NCI-H2029 treated with DMSO at 0.1 percent for 48 hours (cell line): ENCODE results near the gene SLC17A3.

Source experiments
- DNase-seq: peaks from one replicate; lab custom pipeline; 2025; lab: John Stamatoyannopoulos, UW

Gene SLC17A3

DNA sequence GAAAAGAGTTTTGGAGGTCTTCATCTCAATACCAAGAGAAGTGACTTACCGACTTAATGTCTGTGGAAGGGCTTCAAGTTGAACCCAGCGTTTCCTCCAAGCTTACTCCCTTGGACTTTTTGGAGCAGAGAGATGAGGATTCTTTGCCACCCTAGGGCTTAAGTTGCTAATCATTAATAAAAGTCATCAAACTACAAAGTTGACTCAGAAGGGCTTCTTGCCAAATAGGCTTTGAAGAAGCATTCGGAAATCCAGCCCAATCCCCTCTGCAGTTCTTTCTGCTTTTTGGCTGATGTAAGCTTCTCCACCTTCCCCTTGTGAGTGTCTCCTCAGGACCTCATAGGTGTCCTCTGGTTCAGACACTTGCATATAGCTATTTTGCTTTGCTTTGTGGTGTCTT lies at the start of gene SLC17A3:
TSS of gene SLC17A3 (minus strand) at position 126 of the 400 bp plus-strand sequence. CDS start 5,856 bp downstream, outside the sequence.
- no peak for DNase-seq

DNA sequence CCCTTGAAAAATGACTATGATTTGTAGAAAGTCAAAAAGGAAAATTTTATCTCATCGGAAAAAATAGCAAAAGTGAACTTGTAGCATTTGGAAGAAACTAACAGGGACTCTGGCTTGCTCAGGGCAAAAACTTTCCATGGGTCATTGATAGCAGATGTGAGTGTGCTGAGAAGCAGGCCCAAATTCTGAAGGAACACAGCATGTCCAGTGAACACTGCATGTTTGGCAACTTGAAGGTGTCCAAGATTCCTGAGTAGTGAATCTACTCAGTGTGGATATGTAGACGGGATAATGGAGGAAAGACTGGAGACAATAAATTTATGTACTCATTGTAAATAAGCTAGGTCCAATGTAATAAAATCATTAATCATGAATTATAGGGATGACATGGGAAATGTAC lies 48.3 kb upstream of the SLC17A3 start:
- no peak for DNase-seq

GRCh38 chr6:25921525-25922203 lies 47.6 kb upstream of the SLC17A3 start:
- DNase-seq: no peak

DNA sequence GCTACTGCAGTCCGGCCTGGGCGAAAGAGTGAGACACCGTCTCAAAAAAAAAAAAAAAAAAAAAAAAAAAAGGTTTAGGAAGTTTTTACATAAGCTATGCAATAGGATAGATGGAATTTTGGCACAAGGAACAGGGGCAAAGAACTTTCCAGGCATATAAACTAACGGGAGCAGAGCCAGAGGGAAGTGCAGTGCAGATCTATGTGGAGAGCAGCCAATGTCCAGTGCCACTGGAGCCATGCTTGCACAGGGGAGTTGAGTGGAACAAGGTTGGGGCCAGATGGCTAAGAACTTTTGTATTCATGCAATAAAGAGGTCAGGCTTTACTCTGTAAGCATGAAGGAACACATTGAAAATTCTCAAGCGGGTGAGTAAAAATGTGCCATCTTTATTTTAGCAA lies 45.6 kb upstream of the SLC17A3 start:
- DNase-seq: no peak

GRCh38 chr6:25918083-25918683 lies 44.1 kb upstream of the SLC17A3 start:
- DNase-seq: no peak

DNA sequence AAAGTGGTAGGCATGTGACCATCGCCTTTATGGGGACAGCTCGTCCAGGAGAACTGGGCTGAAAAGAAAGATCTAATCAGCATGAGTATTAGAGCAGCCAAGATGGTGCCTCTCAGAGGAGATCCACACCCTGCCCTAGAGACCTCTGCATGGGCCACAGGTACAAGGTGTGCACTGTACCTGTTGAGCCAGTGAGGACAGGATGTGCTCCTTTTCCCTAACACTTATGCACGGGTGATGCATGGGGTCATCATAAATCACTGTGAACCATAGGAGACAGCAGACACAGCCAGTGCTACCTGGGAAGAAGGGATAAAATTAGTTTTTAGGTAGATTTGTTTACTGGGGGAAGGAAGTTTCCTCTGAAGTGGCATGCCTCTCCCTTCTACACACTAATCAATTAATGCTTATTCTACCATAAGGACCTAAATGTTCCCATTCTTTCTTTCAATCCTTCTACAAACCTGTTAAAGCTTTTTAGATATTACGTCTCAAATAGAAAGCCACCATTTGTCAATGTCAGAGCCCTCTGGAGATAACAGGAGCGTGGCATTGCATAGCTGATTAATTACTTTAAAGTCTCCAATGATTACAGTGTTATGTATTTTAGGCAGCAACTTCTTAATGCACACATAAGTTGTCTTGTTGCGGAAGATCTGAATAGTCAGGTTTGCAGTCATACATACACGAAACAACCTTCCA lies 42.9 kb upstream of the SLC17A3 start:
- DNase-seq: no peak

DNA sequence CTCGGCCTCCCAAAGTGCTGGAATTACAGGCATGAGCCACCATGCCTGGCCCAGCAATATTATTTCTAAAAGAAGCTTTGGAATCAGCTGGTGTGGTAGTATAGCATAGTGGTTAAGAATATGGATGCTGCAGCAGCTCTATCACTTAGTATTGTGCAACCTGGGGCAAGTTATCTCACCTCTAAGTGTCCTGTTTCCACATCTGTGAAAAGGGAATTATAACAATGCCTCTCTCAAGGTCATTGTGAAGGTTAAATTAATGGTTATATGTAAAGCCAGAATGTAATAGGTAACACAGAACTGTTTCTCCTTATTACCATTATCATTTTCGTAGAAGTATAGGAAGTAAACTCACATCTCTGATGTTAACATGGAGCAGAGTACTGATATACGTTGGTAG lies 42.3 kb upstream of the SLC17A3 start:
- DNase-seq: no peak

DNA sequence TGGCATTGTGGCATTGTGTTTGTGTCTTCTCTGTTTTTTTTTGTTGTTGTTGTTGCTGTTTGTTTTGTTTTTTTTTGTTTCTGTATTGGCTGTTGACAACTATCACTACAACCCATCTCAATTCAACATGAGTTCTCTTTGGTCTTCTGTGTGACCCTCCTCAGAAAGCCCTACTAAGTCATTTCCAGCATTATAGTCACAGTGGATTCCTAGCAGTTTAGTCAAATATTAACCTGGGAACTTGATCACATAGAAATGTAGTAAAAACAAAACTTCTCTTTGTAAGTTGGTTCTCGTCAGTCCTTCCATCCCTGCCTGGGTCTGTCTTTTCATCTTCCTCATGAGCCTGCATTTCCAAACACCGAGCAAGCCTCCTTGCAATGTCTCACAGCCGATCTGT lies 39.7 kb upstream of the SLC17A3 start:
- DNase-seq: no peak

DNA sequence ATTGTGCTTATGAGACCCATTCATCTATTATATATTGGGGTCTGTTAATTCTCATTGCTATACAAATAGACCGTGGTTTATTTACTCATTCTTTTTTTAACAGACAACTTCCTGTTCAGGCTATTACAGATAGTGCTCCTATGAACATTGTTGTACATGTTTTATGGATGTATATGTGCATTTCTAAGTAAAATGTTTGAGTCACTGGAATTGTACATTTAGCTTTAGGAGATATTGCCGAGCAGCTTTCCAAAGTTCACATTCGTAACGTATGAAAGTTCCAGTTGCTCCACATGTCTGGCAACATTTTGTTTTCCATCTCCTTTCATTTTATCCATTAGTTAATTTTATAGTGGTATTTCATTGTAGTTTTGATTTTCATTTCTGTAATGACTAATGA lies 37.3 kb upstream of the SLC17A3 start:
- no peak for DNase-seq

GRCh38 chr6:25907475-25908014 lies 33.5 kb upstream of the SLC17A3 start:
- DNase-seq: no peak

DNA sequence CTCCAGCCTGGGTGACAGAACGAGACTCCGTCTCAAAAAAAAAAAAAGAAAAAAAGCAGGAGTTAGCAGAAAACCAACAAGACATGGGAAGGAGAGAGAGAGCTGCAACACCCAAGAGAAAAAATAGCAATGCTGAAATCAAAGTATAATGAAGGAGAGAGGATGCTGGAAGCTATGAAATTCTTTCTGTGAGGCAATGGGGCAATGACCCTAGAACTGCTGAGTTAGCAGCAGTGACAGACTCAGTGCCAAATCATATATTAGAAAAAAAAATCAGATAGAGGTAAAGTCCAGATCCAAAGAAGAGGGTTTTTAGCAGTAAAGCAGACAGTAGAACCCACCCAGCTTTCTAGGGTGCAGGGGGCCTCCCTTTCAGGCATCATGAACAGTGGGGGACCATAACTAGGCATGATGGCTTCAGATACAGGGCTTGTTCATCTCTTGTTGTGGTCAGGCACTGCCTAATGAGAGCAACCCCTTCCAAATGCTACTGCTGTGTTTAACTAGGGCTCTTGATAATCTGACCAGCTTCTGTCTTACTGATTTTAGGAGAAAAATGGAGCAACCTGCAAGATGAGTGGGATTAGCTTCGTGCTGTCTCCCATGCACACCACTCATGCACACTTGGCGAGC lies 29.5 kb upstream of the SLC17A3 start:
- no peak for DNase-seq

GRCh38 chr6:25902071-25902470 lies 28.0 kb upstream of the SLC17A3 start:
- DNase-seq: no peak

DNA sequence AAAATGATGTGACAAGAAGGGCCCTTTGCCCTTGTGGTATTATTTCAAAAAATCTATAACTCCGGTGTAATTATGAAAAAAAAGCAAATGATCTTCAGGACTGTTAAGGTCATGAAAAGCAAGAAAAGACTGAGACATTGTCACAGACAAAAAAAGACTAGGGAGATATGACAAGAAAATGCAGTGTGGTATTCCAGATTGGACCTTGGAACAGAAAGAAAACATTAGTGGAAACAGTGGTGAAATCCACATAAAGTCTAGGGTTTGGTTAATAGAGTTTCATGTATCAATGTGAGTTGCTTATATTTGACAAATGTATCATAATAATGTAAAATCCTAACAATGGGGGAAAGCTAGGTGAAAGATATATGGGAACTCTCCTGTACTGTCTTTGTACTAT lies 26.8 kb upstream of the SLC17A3 start:
- no peak for DNase-seq

GRCh38 chr6:25899580-25900408 lies 25.8 kb upstream of the SLC17A3 start:
- no peak for DNase-seq

- no peak for DNase-seq
Measured at GRCh38 chr6:25899123-25899522, 25.1 kb upstream of the SLC17A3 start.

DNA sequence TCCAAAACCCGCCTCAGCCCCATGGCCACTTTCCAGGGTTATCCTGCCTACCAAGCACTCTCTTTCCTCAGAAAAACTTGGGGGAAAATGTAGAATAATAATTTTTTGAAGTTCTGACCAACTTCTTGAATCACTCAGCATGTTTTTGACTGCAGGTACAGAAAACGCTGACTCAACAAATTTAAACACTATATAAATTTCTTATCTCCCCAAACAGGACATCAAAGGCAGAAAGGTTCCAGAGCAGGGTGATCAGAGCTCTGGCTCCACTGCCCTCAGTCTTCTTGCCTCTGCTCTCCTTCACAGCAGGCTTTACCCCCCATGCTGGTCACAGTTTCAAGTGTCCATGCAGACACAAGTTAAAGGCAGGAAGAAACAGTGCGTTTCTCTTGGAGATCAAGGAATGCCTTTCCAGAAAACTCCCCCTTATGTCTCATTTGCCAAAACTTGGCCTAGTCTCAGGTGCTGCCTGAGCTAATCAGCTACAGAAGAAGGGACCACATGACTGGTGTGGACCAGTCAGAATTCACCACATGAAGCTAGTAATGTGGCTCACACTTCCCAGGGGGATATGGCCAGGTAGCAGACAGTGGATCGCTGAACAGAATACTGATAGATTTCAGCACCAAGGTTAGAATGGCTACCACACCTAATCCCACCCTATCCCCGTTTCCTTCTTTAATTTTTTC lies 24.4 kb upstream of the SLC17A3 start:
- DNase-seq: no peak

- DNase-seq: no peak
Measured at GRCh38 chr6:25896252-25896651, 22.2 kb upstream of the SLC17A3 start.

GRCh38 chr6:25895771-25896170 lies 21.7 kb upstream of the SLC17A3 start:
- DNase-seq: no peak

GRCh38 chr6:25893778-25894177 lies 19.7 kb upstream of the SLC17A3 start:
- DNase-seq: no peak

GRCh38 chr6:25892877-25893276 lies 18.8 kb upstream of the SLC17A3 start:
- no peak for DNase-seq
